K562 (cell line): Measurements from ENCODE around the gene AJAP1.

Source experiments
- CTCF ChIP-seq, 3 experiments: IDR thresholded peaks in 2 of 3; conservative IDR thresholded peaks in 1 of 3; 2 replicates each; pipeline ENCODE4 v1.5.1; 2011 to 2012; ENCODE audit warnings: low read length in 3 of 3, mild to moderate bottlenecking in 3 of 3, control low read depth in 2 of 3, improper control_type of control experiment in 1 of 3, inconsistent platforms in 1 of 3, low read depth in 1 of 3, mixed read lengths in 1 of 3, moderate library complexity in 1 of 3; ENCODE audit not compliant: insufficient read depth in 2 of 3
- EGR1 ChIP-seq: fragments of 450-650 bp; conservative IDR thresholded peaks from 2 replicates; pipeline ENCODE4 v1.6.1; 2017; ENCODE audit warnings: mild to moderate bottlenecking
- EZH2 ChIP-seq: IDR thresholded peaks from 2 replicates; pipeline ENCODE4 v1.6.1; 2012; ENCODE audit warnings: low read depth, mild to moderate bottlenecking, inconsistent platforms, low read length, borderline replicate concordance
- HOMEZ ChIP-seq: fragments of 250-450 bp; sonication (Bioruptor Pico); IDR thresholded peaks from 2 replicates; pipeline ENCODE4 v1.4.0; 2020; ENCODE audit warnings: mild to moderate bottlenecking, moderate library complexity
- MCM7 ChIP-seq, 2 experiments: fragments of 450-650 bp; IDR thresholded peaks; 2 replicates each; pipeline ENCODE4 v1.6.1; 2016 to 2018
- POLR2AphosphoS5 ChIP-seq: IDR thresholded peaks from 2 replicates; pipeline ENCODE4 v1.6.1; 2011; ENCODE audit warnings: mild to moderate bottlenecking, low read depth, low read length, moderate library complexity; ENCODE audit not compliant: control insufficient read depth, insufficient read depth
- RAD21 ChIP-seq, 2 experiments: fragments of 250-450 bp in 1 of 2; fragments of 450-650 bp in 1 of 2; sonication (Bioruptor Pico) in 1 of 2; formaldehyde crosslinking in 1 of 2; IDR thresholded peaks in 1 of 2; conservative IDR thresholded peaks in 1 of 2; 2 replicates each; pipeline versions ENCODE4 v1.4.0 to v1.8.0; 2020 to 2022; ENCODE audit warnings: mild to moderate bottlenecking in 2 of 2, moderate library complexity in 1 of 2
- RBBP5 ChIP-seq: fragments of 200-600 bp; sonication (generic); IDR thresholded peaks from 2 replicates; pipeline ENCODE4 v1.6.1; 2012; ENCODE audit warnings: borderline replicate concordance, mild to moderate bottlenecking, low read length, control low read depth, inconsistent platforms; ENCODE audit not compliant: insufficient read depth, poor library complexity, severe bottlenecking
- SMC3 ChIP-seq: conservative IDR thresholded peaks from 2 replicates; pipeline ENCODE4 v1.6.1; 2011; ENCODE audit warnings: low read depth, low read length, improper control_type of control experiment; ENCODE audit not compliant: insufficient read depth
- TCF3 ChIP-seq: sonication (generic); formaldehyde crosslinking; IDR thresholded peaks from 2 replicates; pipeline ENCODE4 v1.4.0; 2020; ENCODE audit warnings: mild to moderate bottlenecking, missing genetic modification reagents
- ZNF764 ChIP-seq: fragments of 250-450 bp; sonication (Bioruptor Pico); IDR thresholded peaks from 2 replicates; pipeline ENCODE4 v1.4.0; 2020; ENCODE audit warnings: low read depth, mild to moderate bottlenecking, moderate library complexity
- TF ChIP-seq, protein P1 (sequence below), 2 experiments: fragments of 450-650 bp; formaldehyde crosslinking in 1 of 2; IDR thresholded peaks; 2 replicates each; pipeline versions ENCODE4 v1.4.0 to v1.6.1; 2014 to 2020; ENCODE audit warnings: mild to moderate bottlenecking in 2 of 2, borderline replicate concordance in 1 of 2, low read depth in 1 of 2
- TF ChIP-seq, protein P2 (sequence below): sonication (generic); formaldehyde crosslinking; IDR thresholded peaks from 2 replicates; pipeline ENCODE4 v1.5.0; 2020; ENCODE audit warnings: missing genetic modification reagents

DNA sequence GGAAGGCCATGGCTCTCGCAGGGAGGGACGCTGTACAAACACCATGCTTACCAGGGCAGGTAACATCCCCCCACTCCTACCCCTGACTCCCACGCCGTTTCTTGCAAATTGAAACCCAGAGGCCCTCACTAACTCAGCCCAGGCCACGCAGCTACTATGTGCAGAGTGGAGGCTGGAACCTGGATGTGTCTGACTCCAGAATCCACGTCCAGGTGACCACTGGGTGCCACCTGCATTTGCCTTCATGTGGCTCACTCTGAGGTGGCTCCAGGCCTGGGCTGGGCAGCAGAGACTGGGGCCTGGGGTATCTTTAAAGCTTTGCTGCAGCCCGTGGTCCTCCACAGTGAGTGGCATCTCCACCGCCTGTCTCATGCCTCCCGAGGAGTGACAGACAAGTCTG lies 29.6 kb upstream of the AJAP1 start:
- no peak for TF ChIP-seq CTCF (IDR thresholded peaks at IDR 0.05 in 2 of 3, conservative IDR thresholded peaks at IDR 0.05 in 1 of 3; ENCODE audit: insufficient read depth in 2 of 3, low read depth in 1 of 3, low read length in 3 of 3)
- no peak for TF ChIP-seq SMC3
- TF ChIP-seq RBBP5, result no peak
- TF ChIP-seq MCM7 (IDR thresholded peaks at IDR 0.05), result no peak
- no peak for TF ChIP-seq EGR1
- no peak for TF ChIP-seq HOMEZ (CRISPR knock-in tag)
- TF ChIP-seq, protein P1, sequence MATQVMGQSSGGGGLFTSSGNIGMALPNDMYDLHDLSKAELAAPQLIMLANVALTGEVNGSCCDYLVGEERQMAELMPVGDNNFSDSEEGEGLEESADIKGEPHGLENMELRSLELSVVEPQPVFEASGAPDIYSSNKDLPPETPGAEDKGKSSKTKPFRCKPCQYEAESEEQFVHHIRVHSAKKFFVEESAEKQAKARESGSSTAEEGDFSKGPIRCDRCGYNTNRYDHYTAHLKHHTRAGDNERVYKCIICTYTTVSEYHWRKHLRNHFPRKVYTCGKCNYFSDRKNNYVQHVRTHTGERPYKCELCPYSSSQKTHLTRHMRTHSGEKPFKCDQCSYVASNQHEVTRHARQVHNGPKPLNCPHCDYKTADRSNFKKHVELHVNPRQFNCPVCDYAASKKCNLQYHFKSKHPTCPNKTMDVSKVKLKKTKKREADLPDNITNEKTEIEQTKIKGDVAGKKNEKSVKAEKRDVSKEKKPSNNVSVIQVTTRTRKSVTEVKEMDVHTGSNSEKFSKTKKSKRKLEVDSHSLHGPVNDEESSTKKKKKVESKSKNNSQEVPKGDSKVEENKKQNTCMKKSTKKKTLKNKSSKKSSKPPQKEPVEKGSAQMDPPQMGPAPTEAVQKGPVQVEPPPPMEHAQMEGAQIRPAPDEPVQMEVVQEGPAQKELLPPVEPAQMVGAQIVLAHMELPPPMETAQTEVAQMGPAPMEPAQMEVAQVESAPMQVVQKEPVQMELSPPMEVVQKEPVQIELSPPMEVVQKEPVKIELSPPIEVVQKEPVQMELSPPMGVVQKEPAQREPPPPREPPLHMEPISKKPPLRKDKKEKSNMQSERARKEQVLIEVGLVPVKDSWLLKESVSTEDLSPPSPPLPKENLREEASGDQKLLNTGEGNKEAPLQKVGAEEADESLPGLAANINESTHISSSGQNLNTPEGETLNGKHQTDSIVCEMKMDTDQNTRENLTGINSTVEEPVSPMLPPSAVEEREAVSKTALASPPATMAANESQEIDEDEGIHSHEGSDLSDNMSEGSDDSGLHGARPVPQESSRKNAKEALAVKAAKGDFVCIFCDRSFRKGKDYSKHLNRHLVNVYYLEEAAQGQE (IDR thresholded peaks at IDR 0.05; ENCODE audit: borderline replicate concordance), result no peak
- TF ChIP-seq, protein P1 (CRISPR knock-in tag; IDR thresholded peaks at IDR 0.05; ENCODE audit: low read depth), result no peak
- TF ChIP-seq, protein P2, sequence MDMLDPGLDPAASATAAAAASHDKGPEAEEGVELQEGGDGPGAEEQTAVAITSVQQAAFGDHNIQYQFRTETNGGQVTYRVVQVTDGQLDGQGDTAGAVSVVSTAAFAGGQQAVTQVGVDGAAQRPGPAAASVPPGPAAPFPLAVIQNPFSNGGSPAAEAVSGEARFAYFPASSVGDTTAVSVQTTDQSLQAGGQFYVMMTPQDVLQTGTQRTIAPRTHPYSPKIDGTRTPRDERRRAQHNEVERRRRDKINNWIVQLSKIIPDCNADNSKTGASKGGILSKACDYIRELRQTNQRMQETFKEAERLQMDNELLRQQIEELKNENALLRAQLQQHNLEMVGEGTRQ (CRISPR knock-in tag), result no peak
- TF ChIP-seq TCF3 (CRISPR knock-in tag), result no peak
- no peak for TF ChIP-seq POLR2AphosphoS5
- no peak for TF ChIP-seq ZNF764
- TF ChIP-seq EZH2, result no peak
- no peak for TF ChIP-seq RAD21 (CRISPR knock-in tag; conservative IDR thresholded peaks at IDR 0.05 in 1 of 2, IDR thresholded peaks at IDR 0.05 in 1 of 2)
